HG03469 (cell line): Measurements from ENCODE around the gene ZFAND2A.
"Not testable (repeated sequence)": the region's sequence is repeated elsewhere in the genome, so short reads cannot be mapped to it uniquely, and the experiment has no call there.

Experiments used
- ATAC-seq: cut with Tn5 transposase; IDR thresholded peaks from one replicate; pipeline ENCODE4 v1.9.1; 2021; ENCODE audit warnings: mild to moderate bottlenecking, moderate library complexity, moderate number of reproducible peaks; ENCODE audit not compliant: unreplicated experiment

ZFAND2A gene, protein sequence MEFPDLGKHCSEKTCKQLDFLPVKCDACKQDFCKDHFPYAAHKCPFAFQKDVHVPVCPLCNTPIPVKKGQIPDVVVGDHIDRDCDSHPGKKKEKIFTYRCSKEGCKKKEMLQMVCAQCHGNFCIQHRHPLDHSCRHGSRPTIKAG

DNA sequence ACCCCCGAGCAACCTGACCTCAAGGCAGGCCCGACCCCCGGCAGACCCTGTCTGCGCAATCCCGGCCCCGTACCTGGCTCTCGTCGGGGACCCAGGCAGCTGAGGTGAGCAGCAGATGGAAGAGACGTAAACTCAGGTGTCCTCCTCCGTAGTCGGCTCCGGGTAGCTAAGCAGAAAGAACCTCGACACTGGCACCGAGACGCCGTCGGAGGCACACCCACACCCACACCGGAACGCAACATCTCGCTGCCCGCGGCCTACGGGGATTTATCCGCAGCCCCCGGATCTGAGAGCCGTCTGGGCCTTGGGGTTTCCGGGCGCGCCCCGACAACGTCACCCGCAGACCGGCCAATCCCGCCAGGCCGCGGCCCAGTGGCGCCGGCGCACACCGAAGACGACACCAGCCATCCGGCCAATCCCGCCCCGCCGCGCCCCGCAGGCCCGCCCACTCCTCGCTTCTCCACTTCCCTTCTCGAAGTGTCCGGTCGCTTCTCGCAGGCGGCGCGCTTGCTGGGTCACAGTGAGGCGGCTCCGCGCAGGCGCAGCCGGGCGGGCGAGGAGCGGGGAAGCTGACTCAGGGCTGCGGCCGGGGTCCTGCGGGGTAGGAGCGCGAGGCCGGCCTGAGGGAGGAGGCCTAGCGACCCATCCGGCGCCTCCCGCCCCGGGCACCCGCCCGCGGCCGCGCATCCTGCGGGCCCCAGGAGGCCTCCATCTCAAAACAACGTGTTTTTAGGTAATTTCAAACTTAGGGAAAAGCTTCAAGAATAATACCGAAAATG is at the start of gene ZFAND2A:
TSS of gene ZFAND2A (minus strand) at position 306 of the 779 bp plus-strand sequence. CDS start 1,984 bp downstream, outside the sequence.
- ATAC-seq = peak; percentile 83

DNA sequence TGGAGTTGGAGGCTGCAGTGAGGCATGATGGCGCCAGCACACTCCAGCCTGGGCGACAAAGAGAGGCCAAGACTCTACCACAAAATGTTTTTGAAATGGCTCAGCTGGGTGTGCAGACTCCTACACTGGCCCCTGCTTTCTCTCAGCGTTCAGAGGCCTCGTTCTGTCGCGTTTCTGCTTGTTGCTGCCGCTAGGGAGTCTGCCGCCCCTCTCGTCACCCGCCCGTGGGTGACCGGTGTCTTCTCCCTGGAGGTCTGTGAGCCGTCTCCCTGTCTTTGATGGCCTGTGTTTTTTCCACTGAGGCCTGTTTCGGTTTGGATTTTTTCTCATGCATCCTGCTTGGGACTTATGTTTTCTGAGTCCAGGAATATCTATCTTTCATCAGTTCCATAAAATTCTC is 49.1 kb upstream of the ZFAND2A start:
- ATAC-seq = no peak

DNA sequence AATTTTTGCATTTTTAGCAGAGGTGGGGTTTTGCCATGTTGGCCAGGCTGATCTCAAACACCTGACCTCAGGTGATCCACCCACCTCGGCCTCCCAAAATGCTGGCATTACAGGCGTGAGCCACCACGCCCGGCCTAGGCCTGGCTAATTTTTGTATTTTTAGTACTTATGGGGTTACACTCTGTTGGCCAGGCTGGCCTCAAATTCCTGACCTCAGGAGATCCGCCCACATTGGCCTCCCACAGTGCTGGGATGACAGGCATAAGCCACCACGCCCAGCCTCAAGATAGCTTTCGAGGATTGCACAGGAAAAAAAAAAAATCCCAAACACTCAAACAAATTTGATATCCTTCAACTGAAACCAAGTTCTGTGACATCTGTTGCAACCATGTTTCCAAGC is 45.7 kb upstream of the ZFAND2A start:
- ATAC-seq = not testable (repeated sequence)

DNA sequence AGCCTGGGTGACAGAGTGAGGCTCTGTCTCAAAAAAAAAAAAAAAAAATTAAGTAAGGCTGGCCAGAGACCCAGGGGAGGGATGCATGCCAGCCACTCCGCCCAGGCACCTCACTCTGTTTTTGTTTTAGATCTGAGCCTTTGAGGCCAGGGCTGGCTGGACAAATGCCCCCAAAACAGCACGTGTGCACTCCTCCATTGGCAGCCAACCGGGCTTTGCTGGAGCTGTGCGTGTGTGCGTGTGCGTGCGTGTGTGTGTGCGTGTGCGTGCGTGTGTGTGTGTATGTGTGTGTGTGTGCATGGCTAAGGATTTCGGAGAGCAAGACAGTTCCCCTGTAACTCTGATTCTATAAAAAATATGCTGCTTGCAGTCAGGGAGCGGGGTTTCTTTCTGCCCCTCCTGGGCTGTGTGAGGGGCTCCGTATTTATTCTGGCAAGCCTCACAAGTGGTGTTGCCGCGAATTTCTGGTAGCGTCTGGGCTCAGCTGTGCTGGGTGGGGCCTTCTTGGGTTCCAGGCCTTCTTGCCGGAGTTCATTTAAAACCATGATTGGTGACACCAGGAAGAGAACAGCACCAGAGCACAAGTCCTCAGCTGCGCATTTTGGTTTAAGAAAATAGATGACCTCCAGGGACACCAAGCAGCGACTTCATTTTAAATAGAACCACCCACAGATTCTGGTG is 44.6 kb upstream of the ZFAND2A start:
- ATAC-seq = no peak

DNA sequence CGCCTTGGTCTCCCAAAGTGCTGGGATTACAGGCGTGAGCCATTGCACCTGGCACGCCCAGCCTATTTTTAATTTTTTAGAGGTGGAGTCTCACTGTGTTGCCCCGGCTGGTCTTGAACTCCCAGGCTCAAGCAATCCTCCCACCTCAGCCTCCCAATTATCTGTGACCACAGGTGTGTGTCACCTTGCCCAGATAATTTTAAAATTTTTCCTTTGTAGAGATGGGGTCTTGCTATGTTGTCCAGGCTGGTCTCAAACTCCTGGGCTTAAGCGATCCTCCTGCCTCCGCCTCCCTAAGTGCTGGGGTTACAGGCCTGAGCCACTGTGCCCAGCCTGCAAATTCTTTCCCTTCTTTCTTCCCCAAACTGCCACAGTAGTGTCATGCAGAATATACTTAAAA is 42.9 kb upstream of the ZFAND2A start:
- ATAC-seq = not testable (repeated sequence)

DNA sequence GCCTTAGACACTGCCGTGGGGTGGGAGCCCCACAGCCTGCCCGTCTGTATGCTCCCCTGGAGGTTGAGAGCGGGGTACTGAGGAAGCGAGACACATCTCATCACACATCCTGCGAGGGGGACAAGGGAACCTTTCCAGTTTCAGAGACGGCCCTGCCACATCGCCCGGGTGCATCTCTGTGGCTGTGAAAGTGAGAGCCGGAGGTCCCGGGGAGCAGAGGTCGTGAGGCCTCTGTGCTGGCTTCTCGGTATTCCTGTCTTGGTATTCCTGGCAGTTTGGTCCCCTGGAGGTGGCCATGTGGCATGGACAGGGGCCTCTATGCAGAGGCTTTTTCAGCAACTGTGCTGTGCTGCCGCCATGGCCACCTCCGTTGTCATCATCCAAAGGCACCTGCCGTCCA is 41.9 kb upstream of the ZFAND2A start:
- ATAC-seq = no peak

DNA sequence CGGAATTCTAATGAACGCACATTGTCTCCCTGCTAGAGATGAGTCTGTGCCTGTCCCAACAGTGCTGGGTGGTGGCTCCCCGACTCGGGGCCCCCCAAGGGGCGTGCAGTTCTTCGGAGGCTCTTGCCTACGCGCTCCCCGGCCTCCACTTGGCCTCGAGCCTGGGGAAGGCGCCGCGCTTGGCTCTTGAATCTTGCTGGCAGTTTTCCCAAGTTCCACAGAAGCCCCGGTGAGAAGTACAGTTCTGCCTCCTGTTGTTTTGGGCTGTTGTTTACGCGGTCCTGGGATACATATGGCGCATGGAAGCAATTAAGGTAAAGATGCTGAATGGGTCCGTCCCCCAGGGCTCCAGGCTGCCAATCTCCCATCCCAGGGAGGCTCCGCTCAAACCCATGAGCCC is 40.0 kb upstream of the ZFAND2A start:
- ATAC-seq = no peak

DNA sequence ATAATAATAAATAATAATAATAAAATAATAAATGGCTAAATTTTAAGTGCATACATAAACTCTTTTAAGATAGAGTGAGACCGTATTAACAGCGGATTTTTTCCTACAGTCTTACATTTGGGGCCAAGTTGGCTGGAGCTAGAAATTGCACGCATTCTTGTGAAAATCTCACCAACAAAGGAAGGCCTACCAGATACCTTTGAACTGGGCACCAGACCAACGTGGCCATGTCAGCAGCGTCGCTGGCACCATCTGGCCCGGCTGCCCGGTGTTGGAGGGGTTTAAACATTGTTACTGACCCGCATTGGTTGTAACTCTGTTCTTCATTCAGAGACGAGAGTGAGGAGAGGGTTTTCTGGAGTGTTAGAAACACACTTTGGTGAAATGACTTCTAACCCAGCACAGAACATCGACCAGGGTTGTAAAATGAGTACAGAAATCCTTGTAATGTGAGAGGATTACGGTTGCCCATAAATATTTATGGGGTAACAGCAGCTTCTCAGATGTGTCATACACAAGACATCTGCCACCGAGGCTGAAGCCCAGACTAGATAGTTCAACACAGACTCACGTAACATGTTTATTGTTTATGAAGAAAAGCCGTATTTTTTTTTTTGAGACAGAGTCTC is 38.1 kb upstream of the ZFAND2A start:
- no peak for ATAC-seq

DNA sequence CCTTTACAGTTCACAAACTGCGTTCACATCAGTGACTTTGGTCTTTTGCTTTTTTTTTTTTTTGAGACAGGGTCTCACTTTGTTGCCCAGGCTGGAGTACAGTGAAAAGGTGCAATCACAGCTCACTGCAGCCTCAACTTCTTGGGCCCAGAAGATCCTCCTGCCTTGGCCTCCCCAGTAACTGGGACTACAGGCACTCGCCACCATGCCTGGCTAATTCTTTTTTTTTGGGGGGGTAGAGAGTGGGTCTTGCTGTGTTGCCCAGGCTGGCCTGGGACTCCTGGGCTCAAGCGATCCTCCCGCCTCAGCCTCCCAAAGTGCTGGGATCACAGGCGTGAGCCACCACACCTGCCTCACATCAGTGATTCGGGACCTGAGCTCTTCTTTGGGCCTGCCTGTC is 37.0 kb upstream of the ZFAND2A start:
- ATAC-seq = no peak

DNA sequence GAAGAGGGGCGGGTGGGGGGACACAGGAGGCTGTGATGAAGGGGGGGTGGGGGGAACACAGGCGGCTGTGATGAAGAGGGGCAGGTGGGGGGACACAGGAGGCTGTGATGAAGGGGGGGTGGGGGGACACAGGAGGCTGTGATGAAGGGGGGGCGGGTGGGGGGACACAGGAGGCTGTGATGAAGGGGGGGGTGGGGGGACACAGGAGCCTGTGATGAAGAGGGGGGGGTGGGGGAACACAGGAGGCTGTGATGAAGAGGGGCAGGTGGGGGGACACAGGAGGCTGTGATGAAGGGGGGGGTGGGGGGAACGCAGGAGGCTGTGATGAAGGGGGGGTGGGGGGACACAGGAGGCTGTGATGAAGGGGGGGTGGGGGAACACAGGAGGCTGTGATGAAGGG is 36.4 kb upstream of the ZFAND2A start:
- not testable (repeated sequence) for ATAC-seq

DNA sequence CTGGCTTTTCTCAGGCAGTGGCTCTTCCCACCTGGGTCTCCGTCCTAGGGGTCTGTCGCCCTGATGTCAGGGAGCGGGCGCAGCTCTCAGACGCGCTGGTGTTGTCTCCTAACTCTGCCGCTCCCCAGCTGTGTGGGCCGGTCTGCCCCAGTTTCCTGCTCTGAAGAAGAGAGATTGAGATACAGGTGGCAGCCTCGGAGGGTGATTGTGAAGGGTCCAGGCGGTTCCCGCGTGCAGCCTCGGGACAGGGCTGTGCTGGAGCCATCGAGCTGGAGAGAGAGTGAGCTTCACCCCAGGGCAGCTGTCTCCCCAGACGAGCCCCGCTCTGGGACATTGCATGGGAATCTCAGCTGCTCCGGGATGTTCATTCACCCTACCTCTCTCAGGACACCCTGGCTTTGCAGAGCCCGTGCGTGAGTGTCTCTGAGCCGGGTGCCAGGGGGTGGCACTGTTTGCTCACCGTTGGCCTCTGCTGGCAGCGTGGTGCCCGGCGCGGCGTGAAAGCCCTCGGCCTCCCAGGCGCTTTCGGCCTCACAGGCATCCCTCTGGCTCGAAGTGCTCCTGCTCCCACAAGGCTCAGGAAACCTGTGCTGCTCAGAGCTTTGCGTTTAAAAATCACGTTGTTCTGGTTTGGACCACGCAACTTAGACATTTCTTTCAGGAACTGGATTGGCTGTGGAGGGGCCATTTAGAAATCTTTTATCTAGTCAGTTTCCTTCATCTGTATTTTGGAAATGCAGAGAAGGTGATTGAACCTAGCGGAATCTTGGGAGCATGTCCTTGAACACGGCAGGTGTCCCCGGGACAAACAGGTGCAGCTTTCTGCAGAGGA is 33.8 kb upstream of the ZFAND2A start:
- no peak for ATAC-seq

DNA sequence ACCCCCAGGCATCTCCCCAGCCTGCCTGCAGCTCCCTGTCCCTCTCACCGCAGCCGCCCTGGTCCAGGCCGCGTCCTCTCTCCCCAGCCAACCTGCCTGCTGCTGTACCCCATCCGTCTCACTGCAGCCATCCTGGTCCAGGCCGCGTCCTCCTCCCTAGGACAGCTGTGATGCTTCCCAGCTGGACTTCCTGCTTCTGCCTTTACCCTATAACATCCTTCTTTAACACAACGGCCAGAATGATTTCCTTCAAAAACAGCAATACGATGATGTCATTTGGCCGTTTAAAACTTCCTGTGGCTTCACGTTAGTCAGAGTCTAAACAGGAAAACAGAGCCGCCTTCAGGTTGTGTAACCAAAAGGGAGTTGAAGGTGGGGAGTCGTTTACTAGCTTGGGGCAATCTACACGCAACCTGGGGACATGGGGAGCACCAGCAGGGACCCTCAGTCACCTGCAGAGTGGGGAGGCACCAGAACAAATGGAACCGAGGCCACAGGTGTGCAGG is 32.2 kb upstream of the ZFAND2A start:
- ATAC-seq = no peak

DNA sequence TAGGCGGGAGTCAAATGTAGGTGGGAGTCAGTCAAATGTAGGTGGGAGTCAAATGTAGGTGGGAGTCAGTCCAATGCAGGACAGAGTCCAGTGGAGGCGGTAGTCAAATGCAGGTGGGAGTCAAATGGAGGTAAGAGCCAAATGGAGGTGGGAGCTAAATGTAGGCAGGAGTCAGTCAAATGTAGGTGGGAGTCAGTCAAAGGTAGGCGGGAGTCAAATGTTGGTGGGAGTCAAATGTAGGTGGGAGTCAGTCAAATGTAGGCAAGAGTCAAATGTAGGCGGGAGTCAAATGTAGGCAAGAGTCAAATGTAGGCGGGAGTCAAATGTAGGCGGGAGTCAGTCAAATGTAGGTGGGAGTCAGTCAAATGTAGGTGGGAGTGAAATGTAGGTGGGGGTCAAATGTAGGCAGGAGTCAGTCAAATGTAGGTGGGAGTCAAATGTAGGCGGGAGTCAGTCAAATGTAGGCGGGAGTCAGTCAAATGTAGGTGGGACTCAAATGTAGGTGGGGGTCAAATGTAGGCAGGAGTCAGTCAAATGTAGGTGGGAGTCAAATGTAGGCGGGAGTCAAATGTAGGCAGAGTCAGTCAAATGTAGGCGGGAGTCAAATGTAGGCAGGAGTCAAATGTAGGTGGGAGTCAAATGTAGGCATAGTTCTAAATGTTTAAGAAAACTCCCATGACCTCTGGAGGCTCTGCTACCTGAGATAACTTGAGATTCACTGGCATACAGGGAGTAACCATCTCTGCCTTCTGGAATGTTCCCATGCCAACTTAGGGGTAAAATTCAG is 30.2 kb upstream of the ZFAND2A start:
- ATAC-seq = no peak

DNA sequence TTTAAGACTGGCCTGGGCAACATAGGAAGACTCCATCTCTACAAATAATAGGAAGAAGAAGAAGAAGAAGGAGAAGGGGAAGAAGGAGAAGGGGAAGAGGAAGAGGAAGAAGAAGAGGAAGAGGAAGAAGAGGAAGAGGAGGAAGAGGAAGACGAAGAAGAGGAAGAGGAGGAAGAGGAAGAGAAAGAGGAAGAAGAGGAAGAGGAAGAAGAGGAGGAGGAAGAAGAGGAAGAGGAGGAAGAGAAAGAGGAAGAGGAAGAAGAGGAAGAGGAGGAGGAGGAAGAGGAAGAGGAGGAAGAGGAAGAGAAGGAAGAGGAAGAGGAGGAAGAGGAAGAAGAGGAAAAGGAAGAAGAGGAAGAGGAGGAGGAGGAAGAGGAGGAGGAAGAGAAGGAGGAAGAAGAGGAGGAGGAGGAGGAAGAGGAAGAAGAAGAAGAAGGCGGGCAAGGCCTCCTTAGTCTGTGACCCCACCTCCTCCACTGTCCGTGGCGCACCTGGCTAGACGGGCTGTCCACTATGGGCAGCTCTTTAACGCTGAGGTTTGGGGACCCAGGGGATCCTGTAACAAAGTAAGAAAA is 28.8 kb upstream of the ZFAND2A start:
- ATAC-seq = no peak

DNA sequence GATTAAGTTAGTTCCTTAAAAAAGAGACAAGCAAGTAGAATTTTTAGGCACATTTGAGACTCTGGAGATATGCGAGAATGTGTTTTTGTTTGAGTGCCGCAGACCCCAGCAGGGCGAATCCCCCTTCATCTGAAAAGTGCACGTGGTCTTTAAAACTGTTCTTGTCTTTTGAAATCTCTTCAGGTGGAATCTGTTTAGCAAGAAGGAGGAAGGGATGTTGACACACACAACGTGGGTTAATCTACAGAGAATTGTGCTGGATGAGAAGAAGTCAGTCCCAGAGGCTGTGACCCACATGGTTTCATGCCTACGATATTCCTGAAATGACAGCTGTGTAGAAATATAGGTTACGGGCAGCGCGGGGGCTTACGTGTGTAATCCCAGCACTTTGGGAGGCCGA is 27.1 kb upstream of the ZFAND2A start:
- no peak for ATAC-seq

DNA sequence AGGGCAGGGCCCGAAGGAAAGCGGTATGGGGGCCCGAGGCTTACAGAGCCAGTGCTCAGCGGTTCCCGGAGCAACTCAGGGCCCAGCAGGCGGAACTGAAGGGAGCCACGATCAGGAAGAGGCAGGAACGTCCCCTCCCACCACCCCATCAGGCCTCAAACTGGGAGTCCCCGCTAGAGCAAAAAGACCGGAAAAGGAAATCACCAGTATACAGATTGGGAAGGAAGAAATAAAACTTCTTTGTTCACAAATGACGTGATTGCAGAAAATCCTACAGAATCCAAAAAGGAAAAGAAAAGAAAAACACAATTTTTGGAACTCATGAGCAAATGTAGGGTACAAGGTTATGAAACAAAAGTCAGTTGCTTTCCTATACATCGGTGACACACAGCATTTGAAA is 21.6 kb upstream of the ZFAND2A start:
- ATAC-seq = no peak

DNA sequence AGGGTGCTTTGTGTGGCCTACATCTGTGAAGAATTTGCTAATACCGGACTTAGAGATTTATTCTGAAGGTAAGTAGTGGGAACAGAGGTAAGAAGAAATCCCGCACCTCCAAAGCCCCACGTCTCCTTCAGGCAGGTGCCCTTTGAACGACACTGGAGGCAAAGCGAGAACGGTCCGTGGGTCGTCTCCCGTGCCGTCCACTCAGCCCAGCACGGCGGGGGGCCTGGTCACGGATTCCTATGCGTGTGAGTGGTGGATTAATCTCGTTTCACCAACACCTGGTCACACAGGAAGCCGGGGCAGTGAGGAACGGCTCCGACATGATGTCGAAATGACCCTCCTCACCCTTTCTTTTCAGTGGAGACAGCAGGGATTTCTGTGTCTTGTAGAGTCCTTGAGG is 21.0 kb upstream of the ZFAND2A start:
- no peak for ATAC-seq

DNA sequence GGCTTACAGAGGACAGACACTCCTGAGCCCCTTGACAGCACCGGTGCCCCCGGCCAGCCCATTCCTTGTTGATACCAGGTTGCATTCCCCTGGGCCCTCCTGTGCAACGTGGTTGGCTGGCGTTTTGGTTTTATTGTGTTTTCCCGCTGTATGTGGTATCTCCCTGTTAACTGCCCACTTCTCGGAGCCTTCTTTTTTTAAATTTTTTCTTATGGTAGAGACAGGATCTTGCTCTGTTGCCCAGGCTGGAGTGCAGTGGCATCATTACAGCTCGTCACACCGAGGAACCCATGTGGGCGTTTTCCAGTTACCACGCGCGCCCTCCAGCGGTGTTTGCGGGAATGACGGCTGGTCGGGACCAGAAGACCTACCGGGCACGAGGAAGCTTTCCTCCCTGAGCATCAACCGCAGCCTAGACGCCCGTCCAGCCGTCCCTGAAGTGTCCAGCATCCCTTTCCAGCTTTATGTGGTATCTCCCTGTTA is 16.9 kb upstream of the ZFAND2A start:
- ATAC-seq = no peak
